ENCODE measurements around the gene AURKAIP1. TPM values are rescaled to one million over a fixed set of nuclear protein-coding genes. Genes with fewer than 3 reads are reported as not detected.
A peak's percentile ranks its signal among the peaks of the same experiment; 100 is the strongest.

The AURKAIP1 gene
- total and polyA plus RNA-seq, 9 of the 15 experiments (the other 6 are each of a cell fraction or from before 2014, with no cell fraction given) = 7.8 to 478 (median 92.0) TPM

GRCh38 chr1:1347663-1348419 is 27.2 kb downstream of the AURKAIP1 start (continued):
- TF ChIP-seq ZNF592 (IDR thresholded peaks at IDR 0.05) = peak; percentile 36; the same call in 1 of the 2 replicates
- TF ChIP-seq ZNF655 (CRISPR knock-in tag; IDR thresholded peaks at IDR 0.05) = no peak
- no peak for TF ChIP-seq ZNF79 (CRISPR knock-in tag; IDR thresholded peaks at IDR 0.05; ENCODE audit: low read depth)
- TF ChIP-seq HINFP (tag; conservative IDR thresholded peaks at IDR 0.05; ENCODE audit: low read depth) = no peak
- no peak for TF ChIP-seq ZNF395 (CRISPR knock-in tag; IDR thresholded peaks at IDR 0.05)
- TF ChIP-seq ATF3 (IDR thresholded peaks at IDR 0.05) = no peak
- TF ChIP-seq ATF3 (CRISPR knock-in tag; conservative IDR thresholded peaks at IDR 0.05) = no peak
- TF ChIP-seq BRCA1 (IDR thresholded peaks at IDR 0.05) = no peak
- TF ChIP-seq BRCA1 (CRISPR knock-in tag; IDR thresholded peaks at IDR 0.05) = peak; percentile 84; the same call in 1 of the 2 replicates
- no peak for TF ChIP-seq TBL1XR1 (IDR thresholded peaks at IDR 0.05; ENCODE audit: low read length in 2 of 2)
- no peak for TF ChIP-seq DNMT1 (IDR thresholded peaks at IDR 0.05)
- TF ChIP-seq ZNF280B (CRISPR knock-in tag; IDR thresholded peaks at IDR 0.05) = no peak
- no peak for TF ChIP-seq ZNF512 (tag; IDR thresholded peaks at IDR 0.05)
- no peak for TF ChIP-seq ARID1B (IDR thresholded peaks at IDR 0.05)

All from K562 (cell line).